Parietal lobe (tissue), 1 donor: Measurements from ENCODE around the gene ZIC1. TPM values are rescaled to one million over a fixed set of nuclear protein-coding genes. Genes with fewer than 3 reads are reported as not detected.

ENCODE experiments used
- total RNA-seq: library from RNA; depleted of rRNA; stranded (reverse); fragments of >200 nt; gene quantifications from one replicate; pipeline ENCODE4 v1.2.3, GENCODE V29; 2014

Gene ZIC1
- 5.9 TPM for total RNA-seq

GRCh38 chr3:147409143-147410115, at the start of gene ZIC1:
Gene ZIC1 (plus strand): TSS chr3:147409365. CDS start chr3:147410113, 748 bp downstream.

GRCh38 chr3:147406028-147406931, 2.9 kb upstream of the ZIC1 start, which contains the start of gene ZIC4:
Gene ZIC4 (minus strand): TSS chr3:147406543. CDS start chr3:147402797, 3,746 bp downstream.

Other genes with a start within 250 kb of the ZIC1 start
- 1.3 TPM for gene ZIC4, start 2.8 kb upstream of the ZIC1 start, total RNA-seq